ENCODE measurements around the gene CWH43. TPM values are rescaled to one million over a fixed set of nuclear protein-coding genes. Genes with fewer than 3 reads are reported as not detected.
"Not testable (repeated sequence)": the region's sequence is repeated elsewhere in the genome, so short reads cannot be mapped to it uniquely, and the experiment has no call there.

Gene CWH43
- total and polyA plus RNA-seq, 12 donors, result not detected

DNA sequence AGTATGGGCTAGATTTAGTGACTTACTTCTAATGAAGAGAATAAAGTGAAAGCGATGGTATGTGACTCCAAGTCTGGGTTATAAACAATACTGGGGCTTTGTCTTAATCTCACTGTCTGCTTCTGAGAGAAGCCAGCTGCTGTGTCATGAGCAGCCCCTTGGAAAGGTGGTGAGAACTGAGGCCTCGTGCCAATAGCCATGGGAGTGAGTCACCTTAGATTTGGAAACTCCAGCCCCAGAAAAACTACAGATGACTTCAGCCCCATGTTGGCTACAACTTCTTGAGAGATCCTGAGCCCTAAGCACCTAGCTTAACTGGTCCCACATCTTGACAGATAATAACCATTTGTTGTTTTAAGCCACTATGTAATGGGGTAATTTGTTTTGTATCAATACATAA lies 77.6 kb downstream of the CWH43 start:
- TF ChIP-seq, protein P1, sequence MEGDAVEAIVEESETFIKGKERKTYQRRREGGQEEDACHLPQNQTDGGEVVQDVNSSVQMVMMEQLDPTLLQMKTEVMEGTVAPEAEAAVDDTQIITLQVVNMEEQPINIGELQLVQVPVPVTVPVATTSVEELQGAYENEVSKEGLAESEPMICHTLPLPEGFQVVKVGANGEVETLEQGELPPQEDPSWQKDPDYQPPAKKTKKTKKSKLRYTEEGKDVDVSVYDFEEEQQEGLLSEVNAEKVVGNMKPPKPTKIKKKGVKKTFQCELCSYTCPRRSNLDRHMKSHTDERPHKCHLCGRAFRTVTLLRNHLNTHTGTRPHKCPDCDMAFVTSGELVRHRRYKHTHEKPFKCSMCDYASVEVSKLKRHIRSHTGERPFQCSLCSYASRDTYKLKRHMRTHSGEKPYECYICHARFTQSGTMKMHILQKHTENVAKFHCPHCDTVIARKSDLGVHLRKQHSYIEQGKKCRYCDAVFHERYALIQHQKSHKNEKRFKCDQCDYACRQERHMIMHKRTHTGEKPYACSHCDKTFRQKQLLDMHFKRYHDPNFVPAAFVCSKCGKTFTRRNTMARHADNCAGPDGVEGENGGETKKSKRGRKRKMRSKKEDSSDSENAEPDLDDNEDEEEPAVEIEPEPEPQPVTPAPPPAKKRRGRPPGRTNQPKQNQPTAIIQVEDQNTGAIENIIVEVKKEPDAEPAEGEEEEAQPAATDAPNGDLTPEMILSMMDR (IDR thresholded peaks at IDR 0.05), result no peak
- Histone ChIP-seq H3K9me3 (peaks cover 0 to 19% (median 7%) of the 10 kb centered on the region in 11 donors), H3K36me3 (no peaks in the 10 kb centered on the region), H3K27ac (no peak overlapping the region), H3K4me3 (no peak overlapping the region), H3K4me1 (no peaks in the 10 kb centered on the region), H3K27me3 (peaks cover 0 to 9% (median 0%) of the 10 kb centered on the region in 7 donors)
- no peak for ATAC-seq
- intact Hi-C loops (cut with DNase I), result no loop called here
- DNase-seq, result no peak
- WGBS, 2 donors, result 24 to 37% methylated on average over 2 of the region's 2 CpGs

DNA sequence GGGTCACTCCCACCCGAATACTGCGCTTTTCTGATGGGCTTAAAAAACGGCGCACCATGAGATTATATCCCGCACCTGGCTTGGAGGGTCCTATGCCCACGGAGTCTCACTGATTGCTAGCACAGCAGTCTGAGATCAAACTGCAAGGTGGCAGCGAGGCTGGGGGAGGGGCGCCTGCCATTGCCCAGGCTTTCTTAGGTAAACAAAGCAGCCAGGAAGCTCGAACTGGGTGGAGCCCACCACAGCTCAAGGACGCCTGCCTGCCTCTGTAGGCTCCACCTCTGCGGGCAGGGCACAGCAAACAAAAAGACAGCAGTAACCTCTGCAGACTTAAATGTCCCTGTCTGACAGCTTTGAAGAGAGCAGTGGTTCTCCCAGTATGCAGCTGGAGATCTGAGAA lies 86.1 kb downstream of the CWH43 start:
- H3K36me3 ChIP-seq; H3K4me3 ChIP-seq; H3K27me3 ChIP-seq; DNase-seq; intact Hi-C loops (cut with DNase I); ATAC-seq; H3K27ac ChIP-seq; H3K4me1 ChIP-seq: not testable (repeated sequence)
- H3K9me3 ChIP-seq, result peaks cover 0 to 11% (median 0%) of the 10 kb centered on the region in 11 donors
- WGBS, 2 donors, result 75 to 80% methylated on average over 9 to 11 of the region's 11 CpGs

DNA sequence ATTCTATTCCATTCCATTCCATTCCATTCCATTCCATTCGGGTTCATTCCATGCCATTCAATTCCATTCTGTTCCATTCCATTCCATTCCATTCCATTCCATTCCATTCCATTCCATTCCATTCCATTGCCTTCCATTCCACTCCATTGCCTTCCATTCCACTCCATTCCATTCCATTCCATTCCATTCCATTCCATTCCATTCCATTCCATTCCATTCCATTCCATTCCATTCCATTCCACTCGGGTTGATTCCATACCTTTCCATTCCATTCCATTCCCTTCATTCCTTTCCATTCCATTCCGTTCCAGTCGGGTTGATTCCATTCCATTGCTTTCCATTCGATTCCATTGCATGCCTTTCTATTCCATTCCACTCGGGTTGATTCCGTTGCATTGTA lies 105.8 kb downstream of the CWH43 start:
- H3K4me3 ChIP-seq; H3K36me3 ChIP-seq; H3K27ac ChIP-seq; H3K27me3 ChIP-seq; H3K4me1 ChIP-seq; DNase-seq; intact Hi-C loops (cut with DNase I): not testable (repeated sequence)
- peaks cover 0 to 51% (median 18%) of the 10 kb centered on the region in 11 donors for H3K9me3 ChIP-seq
- peak; percentile 30 to 67 (median 44) for ATAC-seq
- 52 to 54% methylated on average over 7 of the region's 7 CpGs for WGBS, 2 donors

DNA sequence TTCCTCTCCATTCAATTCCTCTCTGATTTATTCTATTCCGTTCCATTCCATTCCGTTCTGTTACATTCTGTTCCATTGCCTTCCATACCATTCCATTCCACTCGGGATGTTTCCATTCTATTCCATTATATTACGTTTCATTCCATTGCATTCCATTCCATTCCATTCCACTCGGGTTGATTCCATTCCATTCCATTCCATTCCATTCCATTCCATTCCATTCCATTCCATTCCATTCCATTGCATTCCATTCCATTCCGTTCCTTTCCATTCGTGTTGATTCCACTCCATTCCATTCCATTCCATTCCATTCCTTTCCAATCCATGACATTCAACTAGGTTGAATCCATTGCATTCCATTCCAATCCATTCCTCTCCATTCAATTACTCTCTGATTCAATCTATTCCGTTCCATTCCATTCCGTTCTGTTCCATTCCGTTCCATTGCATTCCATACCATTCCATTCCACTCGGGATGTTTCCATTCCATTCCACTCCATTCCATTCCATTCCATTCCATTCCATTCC lies 106.6 kb downstream of the CWH43 start:
- H3K36me3 ChIP-seq; H3K4me3 ChIP-seq; H3K27me3 ChIP-seq; intact Hi-C loops (cut with DNase I); DNase-seq; H3K27ac ChIP-seq; H3K4me1 ChIP-seq: not testable (repeated sequence)
- ATAC-seq, result peak; percentile 72 to 91 (median 84)
- H3K9me3 ChIP-seq, result peaks cover 0 to 54% (median 22%) of the 10 kb centered on the region in 11 donors
- WGBS, 2 donors, result 63 to 65% methylated on average over 11 of the region's 11 CpGs

DNA sequence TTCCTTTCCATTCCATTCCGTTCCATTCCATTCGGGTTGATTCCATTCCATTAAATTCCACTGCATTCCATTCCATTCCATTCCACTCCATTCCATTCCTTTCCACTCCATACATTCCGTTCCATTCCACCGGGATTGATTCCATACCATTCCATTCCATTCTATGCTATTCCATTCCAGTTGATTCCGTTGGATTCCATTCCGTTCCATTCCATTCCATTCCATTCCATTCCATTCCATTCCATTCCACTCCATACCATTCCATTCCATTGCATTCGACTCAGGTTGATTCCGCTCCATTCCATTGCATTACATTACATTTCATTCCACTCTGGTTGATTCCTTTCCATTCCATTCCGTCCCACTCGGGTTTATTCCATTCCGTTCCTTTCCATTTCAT lies 110.1 kb downstream of the CWH43 start:
- peaks cover 0 to 70% (median 37%) of the 10 kb centered on the region in 11 donors for H3K9me3 ChIP-seq
- H3K4me1 ChIP-seq; intact Hi-C loops (cut with DNase I); H3K27me3 ChIP-seq; H3K4me3 ChIP-seq; H3K36me3 ChIP-seq; DNase-seq; H3K27ac ChIP-seq; ATAC-seq: not testable (repeated sequence)
- 73 to 84% methylated on average over 11 of the region's 11 CpGs for WGBS, 2 donors

DNA sequence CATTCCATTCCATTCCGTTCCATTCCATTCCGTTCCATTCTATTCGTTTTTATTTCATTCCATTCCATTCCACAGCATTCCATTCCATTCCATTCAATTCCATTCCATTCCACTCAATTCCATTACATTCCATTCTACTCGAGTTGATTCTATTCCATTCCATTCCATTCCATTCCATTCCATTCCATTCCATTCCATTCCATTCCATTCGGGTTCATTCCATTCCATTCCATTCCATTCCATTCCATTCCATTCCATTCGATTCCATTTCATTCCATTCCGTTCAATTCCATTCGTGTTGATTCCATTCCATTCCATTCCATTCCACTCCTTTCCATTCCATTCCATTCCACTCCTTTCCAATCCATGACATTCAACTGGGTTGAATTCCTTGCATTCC lies 110.6 kb downstream of the CWH43 start:
- H3K27me3 ChIP-seq; DNase-seq; H3K4me1 ChIP-seq; H3K36me3 ChIP-seq; H3K27ac ChIP-seq; H3K4me3 ChIP-seq; intact Hi-C loops (cut with DNase I): not testable (repeated sequence)
- peaks cover 0 to 68% (median 33%) of the 10 kb centered on the region in 11 donors for H3K9me3 ChIP-seq
- peak; percentile 56 to 82 (median 65) for ATAC-seq
- WGBS, 2 donors, result 49 to 76% methylated on average over 8 of the region's 8 CpGs

DNA sequence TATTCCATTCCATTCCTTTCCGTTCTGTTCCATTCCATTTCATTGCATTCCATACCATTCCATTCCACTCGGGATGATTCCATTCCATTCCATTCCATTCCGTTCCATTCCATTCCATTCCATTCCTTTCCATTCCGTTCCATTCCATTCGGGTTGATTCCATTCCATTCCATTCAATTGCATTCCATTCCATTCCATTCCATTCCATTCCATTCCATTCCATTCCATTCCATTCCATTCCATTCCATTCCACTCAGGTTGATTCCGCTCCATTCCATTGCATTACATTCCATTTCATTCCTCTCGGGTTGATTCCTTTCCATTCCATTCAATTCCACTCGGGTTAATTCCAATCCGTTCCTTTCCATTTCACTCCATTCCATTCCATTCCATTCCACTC lies 111.0 kb downstream of the CWH43 start:
- 55 to 65% methylated on average over 9 of the region's 9 CpGs for WGBS, 2 donors
- H3K36me3 ChIP-seq; H3K4me3 ChIP-seq; H3K4me1 ChIP-seq; DNase-seq; H3K27ac ChIP-seq; H3K27me3 ChIP-seq; intact Hi-C loops (cut with DNase I): not testable (repeated sequence)
- H3K9me3 ChIP-seq, result peaks cover 0 to 64% (median 32%) of the 10 kb centered on the region in 11 donors
- ATAC-seq, result peak; percentile 47 to 80 (median 58)

DNA sequence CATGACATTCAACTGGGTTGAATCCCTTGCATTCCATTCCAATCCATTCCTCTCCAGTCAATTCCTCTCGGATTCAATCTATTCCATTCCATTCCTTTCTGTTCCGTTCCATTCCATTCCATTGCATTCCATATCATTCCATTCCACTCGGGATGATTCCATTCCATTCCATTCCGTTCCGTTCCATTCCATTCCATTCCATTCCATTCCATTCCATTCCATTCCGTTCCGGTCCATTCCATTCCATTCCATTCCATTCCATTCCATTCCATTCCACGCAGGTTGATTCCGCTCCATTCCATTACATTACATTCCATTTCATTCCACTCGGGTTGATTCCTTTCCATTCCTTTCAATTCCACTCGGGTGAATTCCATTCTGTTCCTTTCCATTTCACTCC lies 111.4 kb downstream of the CWH43 start:
- ATAC-seq; H3K27me3 ChIP-seq; DNase-seq; intact Hi-C loops (cut with DNase I); H3K36me3 ChIP-seq; H3K4me3 ChIP-seq; H3K27ac ChIP-seq; H3K4me1 ChIP-seq: not testable (repeated sequence)
- 56 to 73% methylated on average over 11 of the region's 11 CpGs for WGBS, 2 donors
- H3K9me3 ChIP-seq, result peaks cover 0 to 63% (median 30%) of the 10 kb centered on the region in 11 donors

DNA sequence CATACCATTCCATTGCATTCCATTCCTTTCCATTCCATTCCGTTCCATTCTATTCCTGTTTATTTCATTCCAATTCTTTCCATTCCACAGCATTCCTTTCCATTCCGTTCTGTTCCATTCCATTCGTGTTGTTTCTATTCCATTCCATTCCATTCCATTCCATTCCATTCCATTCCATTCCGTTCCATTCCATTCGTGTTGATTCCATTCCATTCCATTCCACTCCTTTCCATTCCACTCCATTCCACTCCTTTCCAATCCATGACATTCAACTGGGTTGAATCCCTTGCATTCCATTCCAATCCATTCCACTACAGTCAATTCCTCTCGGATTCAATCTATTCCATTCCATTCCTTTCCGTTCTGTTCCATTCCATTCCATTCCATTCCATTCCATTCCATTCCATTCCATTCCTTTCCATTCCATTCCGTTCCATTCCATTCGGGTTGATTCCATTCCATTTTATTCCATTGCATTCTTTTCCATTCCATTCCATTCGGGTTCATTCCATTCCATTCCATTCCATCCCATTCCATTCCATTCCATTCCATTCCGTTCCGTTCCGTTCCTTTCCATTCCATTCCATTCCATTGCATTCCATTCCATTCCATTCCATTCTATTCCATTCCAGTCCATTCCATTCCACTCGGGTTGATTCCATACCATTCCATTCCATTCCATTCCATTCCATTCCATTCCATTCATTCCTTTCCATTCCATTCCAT lies 112.1 kb downstream of the CWH43 start:
- peaks cover 0 to 64% (median 32%) of the 10 kb centered on the region in 11 donors for H3K9me3 ChIP-seq
- H3K27ac ChIP-seq; H3K4me1 ChIP-seq; H3K4me3 ChIP-seq; intact Hi-C loops (cut with DNase I); DNase-seq; H3K27me3 ChIP-seq; H3K36me3 ChIP-seq: not testable (repeated sequence)
- ATAC-seq, result peak in 7 of 8 donors; percentile 4 to 46 (median 23)
- 62 to 75% methylated on average over 14 of the region's 14 CpGs for WGBS, 2 donors

DNA sequence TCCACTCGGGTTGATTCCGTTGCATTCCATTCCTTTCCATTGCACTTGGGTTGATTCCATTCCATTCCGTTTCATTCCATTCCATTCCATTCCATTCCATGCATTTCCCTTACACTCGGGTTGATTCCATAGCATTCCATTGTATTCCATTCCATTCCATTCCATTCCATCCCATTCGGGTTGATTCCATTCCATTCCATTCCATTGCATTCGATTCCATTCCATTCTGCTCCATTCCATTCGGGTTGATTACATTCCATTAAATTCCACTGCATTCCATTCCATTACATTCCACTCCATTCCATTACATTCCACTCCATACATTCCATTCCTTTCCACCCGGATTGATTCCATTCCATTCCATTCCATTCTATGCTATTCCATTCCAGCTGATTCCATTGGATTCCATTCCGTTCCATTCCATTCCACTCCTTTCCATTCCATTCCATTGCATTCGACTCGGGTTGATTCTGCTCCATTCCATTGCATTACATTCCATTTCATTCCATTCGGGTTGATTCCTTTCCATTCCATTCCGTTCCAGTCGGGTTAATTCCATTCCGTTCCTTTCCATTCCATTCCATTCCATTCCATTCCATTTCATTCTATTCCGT lies 113.9 kb downstream of the CWH43 start:
- WGBS, 2 donors, result 64 to 71% methylated on average over 16 of the region's 16 CpGs
- H3K9me3 ChIP-seq, result peaks cover 0 to 80% (median 35%) of the 10 kb centered on the region in 11 donors
- not testable (repeated sequence) for H3K27ac ChIP-seq, H3K27me3 ChIP-seq, H3K4me3 ChIP-seq, ATAC-seq, H3K36me3 ChIP-seq, DNase-seq, H3K4me1 ChIP-seq
- intact Hi-C loops (cut with DNase I), result loop anchor here in 1 of 10 donors (10.0 kb wide), 1 partner anchor 55 kb away; no protein-coding TSS in a partner anchor

Data from heart right ventricle (tissue), 16 donors.